Testis (tissue), 2 donors: ENCODE data around the gene CEACAM3.

Source experiments
- CTCF ChIP-seq, 3 experiments: fragments of 450-650 bp in 2 of 3; fragments of 200-600 bp in 1 of 3; sonication (generic) in 1 of 3; IDR thresholded peaks; one replicate each; pipeline ENCODE4 v1.5.1; 2016 to 2019; ENCODE audit warnings: antibody characterized with exemption in 3 of 3, mild to moderate bottlenecking in 2 of 3, moderate library complexity in 1 of 3
- POLR2A ChIP-seq: fragments of 450-650 bp; IDR thresholded peaks from one replicate; pipeline ENCODE4 v1.6.1; 2017; ENCODE audit warnings: antibody characterized with exemption, mild to moderate bottlenecking, moderate library complexity

- no peak for TF ChIP-seq CTCF (IDR thresholded peaks at IDR 0.05)
- no peak for TF ChIP-seq POLR2A
These were observed 3.0 kb upstream of the CEACAM3 start for GRCh38 chr19:41793414-41793727.
